ENCODE measurements around the gene PTH2.

PTH2 gene

DNA sequence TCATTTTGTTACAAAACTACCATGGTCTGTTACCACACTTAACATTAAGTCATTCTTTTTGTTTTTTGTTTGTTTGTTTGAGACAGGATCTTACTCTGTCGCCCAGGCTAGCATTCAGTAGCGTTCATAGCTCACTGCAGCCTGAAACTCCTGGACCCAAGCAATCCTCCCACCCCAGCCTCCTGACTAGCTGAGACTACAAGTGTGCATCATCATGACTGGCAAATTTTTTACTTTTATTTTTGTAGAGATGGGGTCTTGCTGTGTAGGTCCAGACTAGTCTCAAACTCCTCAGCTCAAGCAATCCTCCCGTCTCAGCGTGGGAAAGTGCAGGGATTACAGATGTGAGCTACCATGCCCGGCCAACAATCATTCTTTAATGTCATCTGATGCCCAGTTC lies 33.1 kb upstream of the PTH2 start:
- Histone ChIP-seq H3K9me2 (replicated peaks; ENCODE audit: insufficient read depth, low read length) (no peaks in the 10 kb centered on the region), H4K20me1 (ENCODE audit: insufficient read depth, low read length) (no peaks in the 10 kb centered on the region), H3F3A (ENCODE audit: insufficient read depth, low read length) (peaks cover 23% of the 10 kb centered on the region), H3K4me1 (ENCODE audit: low read length) (peaks cover 20% of the 10 kb centered on the region), H3K9ac (ENCODE audit: low read length) (no peak overlapping the region), H3K36me3 (replicated peaks; ENCODE audit: insufficient read depth, low read length) (no peaks in the 10 kb centered on the region), H3K4me3 (ENCODE audit: low read length) (no peak overlapping the region), H3K9me3 (replicated peaks; ENCODE audit: insufficient read depth, low read length) (no peaks in the 10 kb centered on the region), H3K27me3 (replicated peaks; ENCODE audit: insufficient read depth, low read length) (no peaks in the 10 kb centered on the region), H3K4me2 (ENCODE audit: low read depth, low read length) (no peak overlapping the region), H2AFZ (ENCODE audit: low read length) (no peak overlapping the region), H3K27ac (ENCODE audit: low read length) (no peak overlapping the region), H3K79me2 (ENCODE audit: low read length) (peaks cover 28% of the 10 kb centered on the region)
- no peak for TF ChIP-seq CTCF (IDR thresholded peaks at IDR 0.05; ENCODE audit: low read length)
- TF ChIP-seq EZH2phosphoT487 (IDR thresholded peaks at IDR 0.05; ENCODE audit: low read length) = no peak
- no peak for TF ChIP-seq EZH2 (optimal IDR thresholded peaks at IDR 0.05; ENCODE audit: low read depth, low read length)
- no peak for DNase-seq

- H3K4me2 ChIP-seq (ENCODE audit: low read depth, low read length) = no peak overlapping the region
- H3F3A ChIP-seq (ENCODE audit: insufficient read depth, low read length) = peaks cover 23% of the 10 kb centered on the region
- no peaks in the 10 kb centered on the region for H3K27me3 ChIP-seq (replicated peaks; ENCODE audit: insufficient read depth, low read length)
- no peak overlapping the region for H3K9ac ChIP-seq (ENCODE audit: low read length)
- H3K36me3 ChIP-seq (replicated peaks; ENCODE audit: insufficient read depth, low read length) = no peaks in the 10 kb centered on the region
- no peaks in the 10 kb centered on the region for H3K9me2 ChIP-seq (replicated peaks; ENCODE audit: insufficient read depth, low read length)
- DNase-seq = no peak
- H3K4me3 ChIP-seq (ENCODE audit: low read length) = no peak overlapping the region
- H3K79me2 ChIP-seq (ENCODE audit: low read length) = peaks cover 33% of the 10 kb centered on the region
- TF ChIP-seq EZH2phosphoT487 (IDR thresholded peaks at IDR 0.05; ENCODE audit: low read length) (no peak), CTCF (IDR thresholded peaks at IDR 0.05; ENCODE audit: low read length) (no peak), EZH2 (optimal IDR thresholded peaks at IDR 0.05; ENCODE audit: low read depth, low read length) (no peak)
- no peak overlapping the region for H3K27ac ChIP-seq (ENCODE audit: low read length)
- H4K20me1 ChIP-seq (ENCODE audit: insufficient read depth, low read length) = no peaks in the 10 kb centered on the region
- H3K9me3 ChIP-seq (replicated peaks; ENCODE audit: insufficient read depth, low read length) = no peaks in the 10 kb centered on the region
- H2AFZ ChIP-seq (ENCODE audit: low read length) = no peak overlapping the region
- H3K4me1 ChIP-seq (ENCODE audit: low read length) = peaks cover 20% of the 10 kb centered on the region
These were observed 32.5 kb upstream of the PTH2 start for GRCh38 chr19:49455773-49456172.

DNA sequence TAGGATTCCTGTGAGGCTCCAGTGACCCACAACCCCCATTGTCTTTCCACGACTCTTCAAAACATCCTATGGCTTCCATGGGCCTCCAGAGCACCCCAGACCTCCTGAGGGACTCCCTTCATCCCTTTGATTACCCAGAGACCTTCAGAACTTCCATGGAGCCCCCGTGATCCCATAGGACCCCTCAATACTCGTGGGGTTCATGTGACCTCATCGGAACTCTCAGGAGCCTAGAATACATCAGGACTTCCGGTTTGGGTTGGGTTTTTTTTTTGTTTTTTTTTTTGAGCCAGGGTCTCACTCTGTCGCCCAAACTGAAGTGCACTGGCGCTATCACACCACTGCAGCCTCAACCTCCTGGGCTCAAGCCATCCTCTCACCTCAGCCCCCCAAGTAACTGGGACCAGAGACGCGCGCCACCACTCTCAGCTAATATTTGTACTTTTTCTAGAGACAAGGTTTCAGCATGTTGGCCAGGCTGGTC lies 30.6 kb upstream of the PTH2 start:
- peak; percentile 25 for DNase-seq
- H3K27me3 ChIP-seq (replicated peaks; ENCODE audit: insufficient read depth, low read length) = no peaks in the 10 kb centered on the region
- H3K9me3 ChIP-seq (replicated peaks; ENCODE audit: insufficient read depth, low read length) = no peaks in the 10 kb centered on the region
- no peaks in the 10 kb centered on the region for H3K9me2 ChIP-seq (replicated peaks; ENCODE audit: insufficient read depth, low read length)
- TF ChIP-seq EZH2 (optimal IDR thresholded peaks at IDR 0.05; ENCODE audit: low read depth, low read length) = no peak
- TF ChIP-seq EZH2phosphoT487 (IDR thresholded peaks at IDR 0.05; ENCODE audit: low read length) = no peak
- no peak for TF ChIP-seq CTCF (IDR thresholded peaks at IDR 0.05; ENCODE audit: low read length)
- H2AFZ ChIP-seq (ENCODE audit: low read length) = no peak overlapping the region
- H3F3A ChIP-seq (ENCODE audit: insufficient read depth, low read length) = peaks cover 22% of the 10 kb centered on the region
- H3K27ac ChIP-seq (ENCODE audit: low read length) = peak overlapping the region; percentile 75
- no peaks in the 10 kb centered on the region for H3K36me3 ChIP-seq (replicated peaks; ENCODE audit: insufficient read depth, low read length)
- peaks cover 23% of the 10 kb centered on the region for H3K4me1 ChIP-seq (ENCODE audit: low read length)
- H3K9ac ChIP-seq (ENCODE audit: low read length) = peak overlapping the region; percentile 87
- no peaks in the 10 kb centered on the region for H4K20me1 ChIP-seq (ENCODE audit: insufficient read depth, low read length)
- H3K4me2 ChIP-seq (ENCODE audit: low read depth, low read length) = peak overlapping the region; percentile 59
- H3K4me3 ChIP-seq (ENCODE audit: low read length) = peak overlapping the region; percentile 70
- peaks cover 40% of the 10 kb centered on the region for H3K79me2 ChIP-seq (ENCODE audit: low read length)

Data from MM.1S (cell line).